ENCODE measurements around the gene YDJC.

DNA sequence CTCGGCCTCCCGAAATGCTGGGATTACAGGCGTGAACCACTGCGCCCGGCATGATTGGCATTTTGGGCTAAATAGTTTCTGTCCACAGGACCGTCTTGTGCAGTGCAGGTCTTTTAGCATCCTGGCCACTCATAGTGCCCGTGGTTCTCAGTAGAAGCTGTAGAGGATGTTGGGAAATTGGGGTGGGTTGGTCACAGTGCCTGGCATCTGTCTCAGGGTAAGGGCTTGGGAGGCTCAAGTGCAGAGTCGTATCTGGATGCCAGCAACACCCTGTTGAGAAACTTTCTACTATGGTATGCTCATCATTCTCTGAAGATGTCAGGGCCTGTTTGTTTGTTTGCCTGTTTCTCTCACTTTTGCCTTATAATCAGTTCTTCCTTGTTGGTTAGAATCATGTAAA lies 40.4 kb downstream of the YDJC start:
- TF ChIP-seq, protein P1, sequence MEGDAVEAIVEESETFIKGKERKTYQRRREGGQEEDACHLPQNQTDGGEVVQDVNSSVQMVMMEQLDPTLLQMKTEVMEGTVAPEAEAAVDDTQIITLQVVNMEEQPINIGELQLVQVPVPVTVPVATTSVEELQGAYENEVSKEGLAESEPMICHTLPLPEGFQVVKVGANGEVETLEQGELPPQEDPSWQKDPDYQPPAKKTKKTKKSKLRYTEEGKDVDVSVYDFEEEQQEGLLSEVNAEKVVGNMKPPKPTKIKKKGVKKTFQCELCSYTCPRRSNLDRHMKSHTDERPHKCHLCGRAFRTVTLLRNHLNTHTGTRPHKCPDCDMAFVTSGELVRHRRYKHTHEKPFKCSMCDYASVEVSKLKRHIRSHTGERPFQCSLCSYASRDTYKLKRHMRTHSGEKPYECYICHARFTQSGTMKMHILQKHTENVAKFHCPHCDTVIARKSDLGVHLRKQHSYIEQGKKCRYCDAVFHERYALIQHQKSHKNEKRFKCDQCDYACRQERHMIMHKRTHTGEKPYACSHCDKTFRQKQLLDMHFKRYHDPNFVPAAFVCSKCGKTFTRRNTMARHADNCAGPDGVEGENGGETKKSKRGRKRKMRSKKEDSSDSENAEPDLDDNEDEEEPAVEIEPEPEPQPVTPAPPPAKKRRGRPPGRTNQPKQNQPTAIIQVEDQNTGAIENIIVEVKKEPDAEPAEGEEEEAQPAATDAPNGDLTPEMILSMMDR (IDR thresholded peaks at IDR 0.05; ENCODE audit: borderline replicate concordance, extremely low read depth, low read length, poor library complexity, severe bottlenecking) = no peak
- TF ChIP-seq EZH2 (IDR thresholded peaks at IDR 0.05; ENCODE audit: borderline replicate concordance, low read depth, low read length, severe bottlenecking) = no peak
